GM23338 (cell line): ENCODE measurements around the gene CGNL1. TPM values are rescaled to one million over a fixed set of nuclear protein-coding genes. Genes with fewer than 3 reads are reported as not detected.

Experiments
- ATAC-seq: fragments of 200-7000 bp; cut with Tn5 transposase; 3 replicates; pipeline ENCODE4 v1.9.1; 2020
- DNase-seq: peaks from one replicate; pipeline ENCODE4 v3.0.0-alpha.2; 2015; ENCODE audit warnings: low spot score
- H2AFZ ChIP-seq: fragments of 200-600 bp; sonication (generic); 2 replicates; pipeline ENCODE4 v1.8.0; 2016; ENCODE audit warnings: antibody characterized with exemption, mild to moderate bottlenecking, moderate library complexity
- H3F3A ChIP-seq: fragments of 200-600 bp; sonication (generic); replicated peaks from 2 replicates; pipeline ENCODE4 v1.8.0; 2017; ENCODE audit warnings: antibody characterized with exemption, mixed run types, low read depth
- H3K27ac ChIP-seq: fragments of 200-600 bp; sonication (generic); 2 replicates; pipeline ENCODE4 v1.6.1; 2016; ENCODE audit warnings: low read depth
- H3K27me3 ChIP-seq: fragments of 200-600 bp; sonication (generic); 2 replicates; pipeline ENCODE4 v1.8.0; 2016; ENCODE audit warnings: mild to moderate bottlenecking, mixed run types, moderate library complexity; ENCODE audit not compliant: insufficient read depth
- H3K36me3 ChIP-seq: fragments of 200-600 bp; sonication (generic); 2 replicates; pipeline ENCODE4 v1.8.0; 2016; ENCODE audit warnings: mild to moderate bottlenecking; ENCODE audit not compliant: insufficient read depth
- H3K4me1 ChIP-seq: fragments of 200-600 bp; sonication (generic); 2 replicates; pipeline ENCODE4 v1.8.0; 2016; ENCODE audit warnings: mild to moderate bottlenecking, moderate library complexity; ENCODE audit not compliant: insufficient read depth
- H3K4me2 ChIP-seq: fragments of 200-600 bp; sonication (generic); 2 replicates; pipeline ENCODE4 v1.7.1; 2017; ENCODE audit warnings: mixed run types
- H3K4me3 ChIP-seq: fragments of 200-600 bp; sonication (generic); 2 replicates; pipeline ENCODE4 v1.6.1; 2016; ENCODE audit warnings: mixed run types
- H3K79me2 ChIP-seq: fragments of 200-600 bp; sonication (generic); replicated peaks from 2 replicates; pipeline ENCODE4 v1.8.0; 2017; ENCODE audit warnings: mild to moderate bottlenecking; ENCODE audit not compliant: insufficient read depth
- H3K9me2 ChIP-seq: fragments of 200-600 bp; sonication (generic); 2 replicates; pipeline ENCODE4 v1.8.0; 2017; ENCODE audit not compliant: insufficient read depth
- H4K20me1 ChIP-seq: fragments of 200-600 bp; sonication (generic); replicated peaks from 2 replicates; pipeline ENCODE4 v1.8.0; 2017; ENCODE audit warnings: mild to moderate bottlenecking; ENCODE audit not compliant: insufficient read depth
- H3K27ac Mint-ChIP-seq: 2 replicates; pipeline ENCODE4 v1.8.0; 2020; ENCODE audit warnings: inconsistent platforms, mild to moderate bottlenecking, moderate library complexity, mixed read lengths
- H3K27me3 Mint-ChIP-seq: 3 replicates; pipeline ENCODE4 v1.8.0; 2022; ENCODE audit warnings: low read depth, mild to moderate bottlenecking, moderate library complexity, mixed read lengths, inconsistent platforms; ENCODE audit not compliant: insufficient read depth, poor library complexity
- H3K36me3 Mint-ChIP-seq: 3 replicates; pipeline ENCODE4 v1.8.0; 2021; ENCODE audit warnings: low read depth, mild to moderate bottlenecking, inconsistent platforms, moderate library complexity, mixed read lengths
- H3K4me1 Mint-ChIP-seq: 3 replicates; pipeline ENCODE4 v1.8.0; 2020; ENCODE audit warnings: mild to moderate bottlenecking, inconsistent platforms, mixed read lengths
- H3K4me3 Mint-ChIP-seq: 3 replicates; pipeline ENCODE4 v1.8.0; 2021; ENCODE audit warnings: moderate library complexity, mild to moderate bottlenecking, inconsistent platforms, mixed read lengths
- H3K9me3 Mint-ChIP-seq: 3 replicates; pipeline ENCODE4 v1.8.0; 2020; ENCODE audit warnings: moderate library complexity, mild to moderate bottlenecking, inconsistent platforms, mixed read lengths
- CREB1 ChIP-seq: fragments of 250-450 bp; sonication (Bioruptor Pico); IDR thresholded peaks from 2 replicates; pipeline ENCODE4 v1.5.0; 2020; ENCODE audit warnings: low read depth, mild to moderate bottlenecking, moderate library complexity
- CTCF ChIP-seq, 2 experiments: fragments of 200-600 bp in 1 of 2; sonication (generic) in 1 of 2; conservative IDR thresholded peaks; 2 replicates each; pipeline versions ENCODE4 v1.5.1 to v1.6.1; 2016 to 2017; ENCODE audit warnings: antibody characterized with exemption in 2 of 2, low read depth in 2 of 2, mild to moderate bottlenecking in 2 of 2, moderate library complexity in 1 of 2
- EZH2 ChIP-seq: fragments of 200-600 bp; sonication (generic); IDR thresholded peaks from one replicate; pipeline ENCODE4 v1.8.0; 2017; ENCODE audit warnings: antibody characterized with exemption, mild to moderate bottlenecking, low read depth; ENCODE audit not compliant: unreplicated experiment
- EZH2phosphoT487 ChIP-seq: fragments of 200-600 bp; sonication (generic); IDR thresholded peaks from one replicate; pipeline ENCODE4 v1.8.1; 2018; ENCODE audit warnings: antibody characterized with exemption; ENCODE audit not compliant: unreplicated experiment
- JUNB ChIP-seq: IDR thresholded peaks from one replicate; pipeline ENCODE4 v1.6.1; 2016; ENCODE audit warnings: antibody characterized with exemption; ENCODE audit not compliant: unreplicated experiment
- NANOG ChIP-seq: IDR thresholded peaks from 2 replicates; pipeline ENCODE4 v1.6.1; 2016; ENCODE audit warnings: antibody characterized with exemption, borderline replicate concordance
- POLR2AphosphoS5 ChIP-seq: IDR thresholded peaks from 2 replicates; pipeline ENCODE4 v1.6.1; 2016; ENCODE audit warnings: antibody characterized with exemption, low read depth
- STAT1 ChIP-seq: IDR thresholded peaks from one replicate; pipeline ENCODE4 v1.6.1; 2016; ENCODE audit warnings: antibody characterized with exemption; ENCODE audit not compliant: unreplicated experiment
- ZNF114 ChIP-seq: fragments of 250-450 bp; sonication (Bioruptor Pico); IDR thresholded peaks from 2 replicates; pipeline ENCODE4 v1.5.0; 2020; ENCODE audit warnings: mild to moderate bottlenecking, moderate library complexity
- ZNF331 ChIP-seq: fragments of 250-450 bp; sonication (Bioruptor Pico); IDR thresholded peaks from 2 replicates; pipeline ENCODE4 v1.5.0; 2020; ENCODE audit warnings: low read depth, mild to moderate bottlenecking, moderate library complexity
- ZNF462 ChIP-seq: fragments of 250-450 bp; sonication (Bioruptor Pico); IDR thresholded peaks from 2 replicates; pipeline ENCODE4 v1.5.0; 2020; ENCODE audit warnings: mild to moderate bottlenecking, moderate library complexity
- polyA plus RNA-seq: library from polyadenylated mRNA; unstranded; fragments of >200 nt; fragmentation: Nextera tagmentation; extraction: Ambion mirVana; gene quantifications from 2 replicates; pipeline ENCODE4 v1.2.1, GENCODE V29; 2016
- total RNA-seq: library from RNA; depleted of rRNA; stranded (reverse); fragments of >200 nt; shearing (Covaris generic); gene quantifications from 2 replicates; pipeline ENCODE4 v1.2.3, GENCODE V29; 2014
- TF ChIP-seq, protein P1 (sequence below): IDR thresholded peaks from 2 replicates; pipeline ENCODE4 v1.6.1; 2016; ENCODE audit warnings: antibody characterized with exemption
- TF ChIP-seq, protein P2 (sequence below): IDR thresholded peaks from one replicate; pipeline ENCODE4 v1.6.1; 2018; ENCODE audit warnings: antibody characterized with exemption; ENCODE audit not compliant: unreplicated experiment

The CGNL1 gene
- total and polyA plus RNA-seq, 2 experiments from 2014 or later: 20.0 to 57.8 TPM

- Histone ChIP-seq H3K27ac (peak overlapping the region; percentile 87), H4K20me1 (no peaks in the 10 kb centered on the region; the same call in 1 of the 2 replicates), H3K9me2 (no peaks in the 10 kb centered on the region), H3F3A (no peaks in the 10 kb centered on the region), H2AFZ (no peak overlapping the region), H3K79me2 (peaks cover 91% of the 10 kb centered on the region), H3K4me1 (peaks cover 42% of the 10 kb centered on the region), H3K27me3 (no peaks in the 10 kb centered on the region), H3K4me3 (no peak overlapping the region), H3K4me2 (no peak overlapping the region), H3K36me3 (no peaks in the 10 kb centered on the region)
- DNase-seq: peak; percentile 45
- Mint-ChIP-seq H3K9me3 (no peaks in the 10 kb centered on the region), H3K27me3 (peaks cover 7% of the 10 kb centered on the region), H3K4me3 (no peak overlapping the region), H3K27ac (no peak overlapping the region), H3K4me1 (peaks cover 58% of the 10 kb centered on the region), H3K36me3 (peaks cover 4% of the 10 kb centered on the region; the same call in 1 of the 3 replicates)
- TF ChIP-seq EZH2: no peak
- no peak for TF ChIP-seq NANOG
- no peak for TF ChIP-seq EZH2phosphoT487
- TF ChIP-seq CREB1 (CRISPR knock-in tag): no peak
- no peak for TF ChIP-seq CTCF (conservative IDR thresholded peaks at IDR 0.05; ENCODE audit: low read depth in 2 of 2)
- no peak for TF ChIP-seq ZNF331 (CRISPR knock-in tag)
- no peak for TF ChIP-seq POLR2AphosphoS5
- no peak for TF ChIP-seq JUNB
- TF ChIP-seq ZNF114: no peak
- TF ChIP-seq, protein P1, sequence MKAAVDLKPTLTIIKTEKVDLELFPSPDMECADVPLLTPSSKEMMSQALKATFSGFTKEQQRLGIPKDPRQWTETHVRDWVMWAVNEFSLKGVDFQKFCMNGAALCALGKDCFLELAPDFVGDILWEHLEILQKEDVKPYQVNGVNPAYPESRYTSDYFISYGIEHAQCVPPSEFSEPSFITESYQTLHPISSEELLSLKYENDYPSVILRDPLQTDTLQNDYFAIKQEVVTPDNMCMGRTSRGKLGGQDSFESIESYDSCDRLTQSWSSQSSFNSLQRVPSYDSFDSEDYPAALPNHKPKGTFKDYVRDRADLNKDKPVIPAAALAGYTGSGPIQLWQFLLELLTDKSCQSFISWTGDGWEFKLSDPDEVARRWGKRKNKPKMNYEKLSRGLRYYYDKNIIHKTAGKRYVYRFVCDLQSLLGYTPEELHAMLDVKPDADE: no peak
- no peak for TF ChIP-seq ZNF462 (CRISPR knock-in tag)
- no peak for TF ChIP-seq STAT1
- TF ChIP-seq, protein P2, sequence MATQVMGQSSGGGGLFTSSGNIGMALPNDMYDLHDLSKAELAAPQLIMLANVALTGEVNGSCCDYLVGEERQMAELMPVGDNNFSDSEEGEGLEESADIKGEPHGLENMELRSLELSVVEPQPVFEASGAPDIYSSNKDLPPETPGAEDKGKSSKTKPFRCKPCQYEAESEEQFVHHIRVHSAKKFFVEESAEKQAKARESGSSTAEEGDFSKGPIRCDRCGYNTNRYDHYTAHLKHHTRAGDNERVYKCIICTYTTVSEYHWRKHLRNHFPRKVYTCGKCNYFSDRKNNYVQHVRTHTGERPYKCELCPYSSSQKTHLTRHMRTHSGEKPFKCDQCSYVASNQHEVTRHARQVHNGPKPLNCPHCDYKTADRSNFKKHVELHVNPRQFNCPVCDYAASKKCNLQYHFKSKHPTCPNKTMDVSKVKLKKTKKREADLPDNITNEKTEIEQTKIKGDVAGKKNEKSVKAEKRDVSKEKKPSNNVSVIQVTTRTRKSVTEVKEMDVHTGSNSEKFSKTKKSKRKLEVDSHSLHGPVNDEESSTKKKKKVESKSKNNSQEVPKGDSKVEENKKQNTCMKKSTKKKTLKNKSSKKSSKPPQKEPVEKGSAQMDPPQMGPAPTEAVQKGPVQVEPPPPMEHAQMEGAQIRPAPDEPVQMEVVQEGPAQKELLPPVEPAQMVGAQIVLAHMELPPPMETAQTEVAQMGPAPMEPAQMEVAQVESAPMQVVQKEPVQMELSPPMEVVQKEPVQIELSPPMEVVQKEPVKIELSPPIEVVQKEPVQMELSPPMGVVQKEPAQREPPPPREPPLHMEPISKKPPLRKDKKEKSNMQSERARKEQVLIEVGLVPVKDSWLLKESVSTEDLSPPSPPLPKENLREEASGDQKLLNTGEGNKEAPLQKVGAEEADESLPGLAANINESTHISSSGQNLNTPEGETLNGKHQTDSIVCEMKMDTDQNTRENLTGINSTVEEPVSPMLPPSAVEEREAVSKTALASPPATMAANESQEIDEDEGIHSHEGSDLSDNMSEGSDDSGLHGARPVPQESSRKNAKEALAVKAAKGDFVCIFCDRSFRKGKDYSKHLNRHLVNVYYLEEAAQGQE: no peak
- peak; percentile 53 for ATAC-seq
Observed at GRCh38 chr15:57425842-57426241, 49.5 kb downstream of the CGNL1 start.
